ENCODE data around the gene SLC41A3.

SLC41A3 gene

DNA sequence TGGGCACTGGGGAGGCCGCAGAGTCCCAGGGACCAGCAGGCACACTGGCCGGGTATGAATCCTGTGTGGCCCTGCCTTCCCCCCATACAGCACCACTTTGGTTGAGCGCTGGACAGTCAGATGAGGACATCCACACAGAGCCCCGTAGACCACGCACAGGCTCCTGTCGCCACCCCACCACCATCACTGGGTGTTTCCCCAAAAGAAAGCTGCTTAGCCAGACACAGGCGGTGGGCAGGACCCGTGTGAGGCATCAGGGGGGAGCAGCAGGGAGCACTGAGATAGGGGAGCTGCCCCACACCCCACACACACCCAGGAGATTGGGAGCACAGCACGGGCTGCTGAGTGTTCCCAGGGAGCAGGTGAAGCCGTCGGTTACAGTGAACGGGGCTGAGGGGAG, 42.4 kb upstream of the SLC41A3 start:
- TF ChIP-seq, protein P1, sequence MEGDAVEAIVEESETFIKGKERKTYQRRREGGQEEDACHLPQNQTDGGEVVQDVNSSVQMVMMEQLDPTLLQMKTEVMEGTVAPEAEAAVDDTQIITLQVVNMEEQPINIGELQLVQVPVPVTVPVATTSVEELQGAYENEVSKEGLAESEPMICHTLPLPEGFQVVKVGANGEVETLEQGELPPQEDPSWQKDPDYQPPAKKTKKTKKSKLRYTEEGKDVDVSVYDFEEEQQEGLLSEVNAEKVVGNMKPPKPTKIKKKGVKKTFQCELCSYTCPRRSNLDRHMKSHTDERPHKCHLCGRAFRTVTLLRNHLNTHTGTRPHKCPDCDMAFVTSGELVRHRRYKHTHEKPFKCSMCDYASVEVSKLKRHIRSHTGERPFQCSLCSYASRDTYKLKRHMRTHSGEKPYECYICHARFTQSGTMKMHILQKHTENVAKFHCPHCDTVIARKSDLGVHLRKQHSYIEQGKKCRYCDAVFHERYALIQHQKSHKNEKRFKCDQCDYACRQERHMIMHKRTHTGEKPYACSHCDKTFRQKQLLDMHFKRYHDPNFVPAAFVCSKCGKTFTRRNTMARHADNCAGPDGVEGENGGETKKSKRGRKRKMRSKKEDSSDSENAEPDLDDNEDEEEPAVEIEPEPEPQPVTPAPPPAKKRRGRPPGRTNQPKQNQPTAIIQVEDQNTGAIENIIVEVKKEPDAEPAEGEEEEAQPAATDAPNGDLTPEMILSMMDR (conservative IDR thresholded peaks at IDR 0.05; ENCODE audit: control insufficient read depth, insufficient read depth, low read depth, low read length), result no peak
- H3K4me3 ChIP-seq (ENCODE audit: control insufficient read depth, low read depth, low read length), result no peak overlapping the region
- no peak for DNase-seq (ENCODE audit: low read depth)

DNA sequence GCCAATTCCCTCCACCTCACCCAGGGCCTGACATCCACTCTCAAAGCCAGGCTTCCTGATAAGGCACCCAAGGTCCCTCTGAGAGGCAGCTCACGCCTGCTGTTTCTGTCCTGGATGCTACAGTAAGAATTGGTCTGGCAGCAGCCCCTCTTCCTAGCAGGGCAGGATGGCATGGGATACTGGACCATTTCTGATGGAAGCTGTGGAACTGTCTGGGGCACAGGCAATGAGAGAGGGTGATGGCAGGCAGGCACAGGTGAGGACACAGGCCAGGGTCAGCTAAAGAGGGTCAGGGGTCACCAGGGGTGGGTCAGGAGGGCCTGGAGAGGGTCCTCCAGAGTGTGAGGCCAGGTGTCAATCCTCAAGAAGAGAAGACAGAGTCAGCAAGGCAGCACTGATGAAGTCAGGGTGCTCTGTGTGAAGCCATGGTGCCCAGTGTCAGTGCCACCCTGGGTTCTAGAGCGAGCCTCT, 41.9 kb upstream of the SLC41A3 start:
- no peak for DNase-seq (ENCODE audit: low read depth)
- TF ChIP-seq, protein P1 (conservative IDR thresholded peaks at IDR 0.05; ENCODE audit: control insufficient read depth, insufficient read depth, low read depth, low read length), result no peak
- no peak overlapping the region for H3K4me3 ChIP-seq (ENCODE audit: control insufficient read depth, low read depth, low read length)

DNA sequence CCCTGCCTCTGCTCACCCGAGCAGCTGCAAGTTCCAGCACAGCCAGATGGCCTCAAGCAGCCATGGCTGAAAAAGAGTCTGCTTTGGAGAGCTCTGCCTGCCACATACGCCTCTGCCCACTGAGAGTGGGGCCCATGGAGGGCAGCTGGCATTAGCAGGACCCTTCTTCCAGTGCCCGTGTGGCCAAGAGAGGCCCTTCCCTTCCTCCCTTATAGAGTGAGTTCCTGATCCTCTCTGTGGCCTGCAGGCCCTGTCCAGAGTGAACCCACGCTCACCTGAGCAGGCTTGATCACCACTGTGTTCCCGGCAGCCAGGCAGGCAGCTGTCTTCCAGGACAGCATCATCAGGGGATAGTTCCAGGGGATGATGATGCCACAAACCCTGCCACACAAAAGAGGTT, 41.4 kb upstream of the SLC41A3 start:
- H3K4me3 ChIP-seq (ENCODE audit: control insufficient read depth, low read depth, low read length), result no peak overlapping the region
- TF ChIP-seq, protein P1 (conservative IDR thresholded peaks at IDR 0.05; ENCODE audit: control insufficient read depth, insufficient read depth, low read depth, low read length), result no peak

DNA sequence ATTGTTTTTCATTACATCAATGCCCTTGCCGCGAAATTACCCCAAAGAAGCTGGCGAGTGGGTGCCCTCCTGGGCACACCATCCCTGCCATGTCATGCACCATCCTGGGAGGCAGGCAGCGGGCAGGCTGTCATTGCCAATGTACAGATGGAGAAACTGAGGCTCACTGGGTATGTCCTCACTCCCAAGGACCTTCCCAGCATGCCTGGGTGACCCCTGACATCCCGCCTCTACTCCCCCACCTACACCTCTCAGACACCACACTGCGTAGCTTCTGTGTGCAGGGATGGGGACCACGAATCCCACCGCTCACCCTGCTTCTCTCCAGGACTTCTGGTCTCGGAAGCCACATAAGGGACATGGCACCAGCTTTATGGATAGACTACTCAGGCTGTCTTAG, 41.0 kb upstream of the SLC41A3 start:
- no peak overlapping the region for H3K4me3 ChIP-seq (ENCODE audit: control insufficient read depth, low read depth, low read length)
- TF ChIP-seq, protein P1 (conservative IDR thresholded peaks at IDR 0.05; ENCODE audit: control insufficient read depth, insufficient read depth, low read depth, low read length), result no peak
- no peak for DNase-seq (ENCODE audit: low read depth)

More for the DNA sequence above, 41.4 kb upstream of the SLC41A3 start:
- no peak for DNase-seq (ENCODE audit: low read depth)

DNA sequence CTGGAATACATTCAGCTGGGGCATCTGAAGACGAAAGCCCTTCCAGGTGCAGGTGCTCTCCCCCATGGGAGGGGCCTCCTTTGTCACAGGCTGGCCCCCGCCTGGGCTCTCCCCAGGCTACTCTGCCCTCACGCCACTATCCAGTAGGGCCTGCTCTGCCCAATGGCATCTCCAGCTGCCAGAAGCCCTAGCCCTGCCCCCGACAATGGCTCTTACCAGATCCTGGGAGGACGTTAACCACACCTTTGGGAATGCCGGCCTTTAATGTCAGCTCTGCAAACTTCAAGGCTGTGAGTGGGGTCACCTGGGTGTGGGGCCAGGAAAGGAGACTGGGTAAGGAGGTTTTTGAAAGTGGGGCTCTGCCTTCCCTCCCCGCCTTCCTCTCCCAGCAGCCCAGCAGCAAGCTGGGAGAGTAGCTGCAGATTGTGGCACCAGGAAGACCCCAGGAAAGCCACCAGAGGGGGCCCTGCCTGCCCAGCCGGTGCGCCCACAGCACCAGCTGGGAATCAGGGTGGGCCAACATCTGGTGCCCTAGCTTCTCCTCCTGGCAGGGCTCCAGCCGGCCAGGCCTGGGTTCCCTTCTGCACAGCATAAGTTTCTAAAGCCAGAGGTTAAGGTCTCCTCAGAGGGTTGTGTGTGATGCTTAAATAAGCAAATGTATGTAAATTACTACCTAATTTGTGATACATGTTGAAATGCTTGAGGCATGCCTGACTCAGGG, 40.4 kb upstream of the SLC41A3 start:
- TF ChIP-seq, protein P1 (conservative IDR thresholded peaks at IDR 0.05; ENCODE audit: control insufficient read depth, insufficient read depth, low read depth, low read length), result no peak
- H3K4me3 ChIP-seq (ENCODE audit: control insufficient read depth, low read depth, low read length), result no peak overlapping the region
- DNase-seq (ENCODE audit: low read depth), result no peak

DNA sequence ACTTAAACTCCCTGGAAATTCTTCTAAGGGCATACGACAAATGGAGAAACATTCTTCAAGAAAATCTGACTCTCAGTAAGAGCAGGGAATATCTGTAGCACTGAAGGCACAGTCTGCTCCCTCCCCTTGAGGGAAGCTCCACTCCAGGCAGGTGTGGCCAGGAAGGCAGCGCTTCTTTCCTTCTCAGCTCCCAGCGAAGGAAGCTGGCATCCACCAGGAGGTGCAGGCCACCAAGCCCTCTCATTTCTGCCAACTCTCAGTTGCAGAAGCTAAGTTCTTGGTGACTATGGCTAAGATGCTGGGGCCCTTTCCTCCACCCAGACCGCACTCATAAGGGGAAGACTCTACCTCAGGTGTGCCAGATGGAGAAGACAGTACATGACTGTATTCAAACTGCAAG, 37.7 kb upstream of the SLC41A3 start:
- H3K4me3 ChIP-seq (ENCODE audit: control insufficient read depth, low read depth, low read length), result no peak overlapping the region
- no peak for DNase-seq (ENCODE audit: low read depth)
- TF ChIP-seq, protein P1 (conservative IDR thresholded peaks at IDR 0.05; ENCODE audit: control insufficient read depth, insufficient read depth, low read depth, low read length), result no peak

All from fibroblast of mammary gland (primary cell).